Effector memory CD4-positive, alpha-beta T cell (primary cell): ENCODE measurements around the gene NDUFA8.

Source experiments
- DNase-seq, 3 donors: peaks; one replicate each; pipeline ENCODE4 v3.0.0-alpha.2; 2020
- H3K27ac ChIP-seq: 2 replicates; pipeline ENCODE4 v1.7.0; 2013; ENCODE audit warnings: mild to moderate bottlenecking, low read length, moderate library complexity; ENCODE audit not compliant: insufficient read depth, poor library complexity, severe bottlenecking
- H3K27me3 ChIP-seq: replicated peaks from 2 replicates; pipeline ENCODE4 v1.7.0; 2013; ENCODE audit warnings: mild to moderate bottlenecking, low read length; ENCODE audit not compliant: insufficient read depth, control insufficient read depth, poor library complexity, severe bottlenecking
- H3K36me3 ChIP-seq: 2 replicates; pipeline ENCODE4 v1.7.0; 2013; ENCODE audit warnings: mild to moderate bottlenecking, low read length, moderate library complexity; ENCODE audit not compliant: control insufficient read depth, insufficient read depth
- H3K4me1 ChIP-seq: 2 replicates; pipeline ENCODE4 v1.7.0; 2013; ENCODE audit warnings: low read length, mild to moderate bottlenecking; ENCODE audit not compliant: control insufficient read depth, insufficient read depth, poor library complexity, severe bottlenecking
- H3K4me3 ChIP-seq: 2 replicates; pipeline ENCODE4 v1.7.0; 2013; ENCODE audit warnings: low read length, low read depth, mild to moderate bottlenecking; ENCODE audit not compliant: insufficient read depth, poor library complexity, severe bottlenecking
- H3K9me3 ChIP-seq: 2 replicates; pipeline ENCODE4 v1.7.0; 2013; ENCODE audit warnings: mild to moderate bottlenecking, low read length, moderate library complexity; ENCODE audit not compliant: control insufficient read depth

Gene NDUFA8

GRCh38 chr9:122140368-122141193 is 19.0 kb downstream of the NDUFA8 start:
- Histone ChIP-seq H3K4me3 (no peak overlapping the region), H3K27me3 (no peaks in the 10 kb centered on the region), H3K27ac (no peak overlapping the region), H3K9me3 (no peaks in the 10 kb centered on the region), H3K4me1 (no peaks in the 10 kb centered on the region), H3K36me3 (peaks cover 28% of the 10 kb centered on the region)
- DNase-seq: no peak

GRCh38 chr9:122138560-122139268 is 20.9 kb downstream of the NDUFA8 start:
- DNase-seq: no peak
- Histone ChIP-seq H3K27ac (no peak overlapping the region), H3K4me3 (no peak overlapping the region), H3K36me3 (peaks cover 9% of the 10 kb centered on the region), H3K9me3 (no peaks in the 10 kb centered on the region), H3K27me3 (no peaks in the 10 kb centered on the region), H3K4me1 (no peaks in the 10 kb centered on the region)

- no peaks in the 10 kb centered on the region for H3K4me1 ChIP-seq
- no peak overlapping the region for H3K27ac ChIP-seq
- H3K27me3 ChIP-seq: no peaks in the 10 kb centered on the region
- no peaks in the 10 kb centered on the region for H3K36me3 ChIP-seq
- DNase-seq: no peak
- no peaks in the 10 kb centered on the region for H3K9me3 ChIP-seq
- no peak overlapping the region for H3K4me3 ChIP-seq
Observed at GRCh38 chr9:122135529-122135859, 24.1 kb downstream of the NDUFA8 start.

GRCh38 chr9:122134822-122135528 is 24.6 kb downstream of the NDUFA8 start:
- no peaks in the 10 kb centered on the region for H3K9me3 ChIP-seq
- no peak for DNase-seq
- H3K4me1 ChIP-seq: no peaks in the 10 kb centered on the region
- H3K4me3 ChIP-seq: no peak overlapping the region
- no peaks in the 10 kb centered on the region for H3K36me3 ChIP-seq
- no peaks in the 10 kb centered on the region for H3K27me3 ChIP-seq
- no peak overlapping the region for H3K27ac ChIP-seq

- Histone ChIP-seq H3K9me3 (no peaks in the 10 kb centered on the region), H3K27ac (no peak overlapping the region), H3K4me1 (no peaks in the 10 kb centered on the region), H3K4me3 (no peak overlapping the region), H3K36me3 (no peaks in the 10 kb centered on the region), H3K27me3 (no peaks in the 10 kb centered on the region)
- no peak for DNase-seq
Observed at GRCh38 chr9:122133984-122134535, 25.5 kb downstream of the NDUFA8 start.

- Histone ChIP-seq H3K36me3 (no peaks in the 10 kb centered on the region), H3K4me3 (no peak overlapping the region), H3K4me1 (no peaks in the 10 kb centered on the region), H3K9me3 (no peaks in the 10 kb centered on the region), H3K27ac (no peak overlapping the region), H3K27me3 (no peaks in the 10 kb centered on the region)
- DNase-seq: no peak
Observed at GRCh38 chr9:122133263-122133983, 26.2 kb downstream of the NDUFA8 start.

GRCh38 chr9:122132539-122132938 is 27.0 kb downstream of the NDUFA8 start:
- Histone ChIP-seq H3K4me1 (no peaks in the 10 kb centered on the region), H3K36me3 (no peaks in the 10 kb centered on the region), H3K9me3 (no peaks in the 10 kb centered on the region), H3K27me3 (no peaks in the 10 kb centered on the region), H3K4me3 (no peak overlapping the region), H3K27ac (no peak overlapping the region)
- no peak for DNase-seq

GRCh38 chr9:122131401-122132001 is 28.1 kb downstream of the NDUFA8 start:
- Histone ChIP-seq H3K27ac (no peak overlapping the region), H3K27me3 (no peaks in the 10 kb centered on the region), H3K36me3 (no peaks in the 10 kb centered on the region), H3K9me3 (no peaks in the 10 kb centered on the region), H3K4me1 (peaks cover 5% of the 10 kb centered on the region), H3K4me3 (no peak overlapping the region)
- DNase-seq: no peak

- Histone ChIP-seq H3K27ac (no peak overlapping the region), H3K4me1 (peaks cover 9% of the 10 kb centered on the region), H3K27me3 (no peaks in the 10 kb centered on the region), H3K4me3 (no peak overlapping the region), H3K9me3 (no peaks in the 10 kb centered on the region), H3K36me3 (no peaks in the 10 kb centered on the region)
- DNase-seq: no peak
Observed at GRCh38 chr9:122130837-122131236, 28.7 kb downstream of the NDUFA8 start.
